ENCODE measurements around the gene EGLN2. TPM values are rescaled to one million over a fixed set of nuclear protein-coding genes. Genes with fewer than 3 reads are reported as not detected.
"Not testable (repeated sequence)": the region's sequence is repeated elsewhere in the genome, so short reads cannot be mapped to it uniquely, and the experiment has no call there.

The EGLN2 gene
- total RNA-seq, 2 experiments from 2014 or later, result 85.6 to 86.6 TPM

DNA sequence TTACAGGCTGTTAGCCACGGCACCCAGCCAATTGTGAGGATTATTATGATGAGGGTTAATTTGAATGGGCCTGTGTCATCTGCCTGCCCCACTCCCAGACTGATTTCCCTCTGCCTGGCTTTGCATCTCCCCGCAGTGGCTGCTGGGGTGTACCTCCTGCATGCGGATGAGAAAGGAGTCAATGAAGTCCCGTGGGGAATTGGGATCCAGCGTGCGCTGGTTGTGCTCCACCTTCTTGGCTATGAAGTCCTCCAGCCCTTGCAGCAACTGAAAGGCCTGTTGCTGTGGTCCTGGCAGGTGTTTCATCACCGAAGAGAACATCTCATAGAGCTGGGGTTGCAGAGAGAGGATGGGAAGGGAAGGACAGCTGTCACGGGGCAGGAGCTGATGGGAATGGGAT is 47.7 kb downstream of the EGLN2 start:
- POLR2A ChIA-PET; H3K36me3 Mint-ChIP-seq (ENCODE audit: low read depth); ATAC-seq; H3K27ac Mint-ChIP-seq; DNase-seq; H3K9me3 Mint-ChIP-seq (ENCODE audit: low read depth); CTCF ChIA-PET; H3K4me3 Mint-ChIP-seq: not testable (repeated sequence)
- H3K4me1 Mint-ChIP-seq, result peaks cover 31% of the 10 kb centered on the region
- intact Hi-C loops (cut with DNase I, micrococcal nuclease), result loop anchor here (10.0 kb wide), 1 partner anchor 298 kb away; no protein-coding TSS in a partner anchor
- H3K27me3 Mint-ChIP-seq, result peaks cover 37% of the 10 kb centered on the region

GRCh38 chr19:40850277-40850676 is 51.3 kb downstream of the EGLN2 start, which contains the start of gene CYP2A6:
Gene CYP2A6, minus strand, starts transcription at chr19:40850447. Its CDS starts 21 bp downstream, at chr19:40850426.
- DNase-seq; H3K27ac Mint-ChIP-seq; CTCF ChIA-PET; H3K4me3 Mint-ChIP-seq; intact Hi-C loops (cut with DNase I, micrococcal nuclease); H3K9me3 Mint-ChIP-seq (ENCODE audit: low read depth); H3K36me3 Mint-ChIP-seq (ENCODE audit: low read depth); ATAC-seq; POLR2A ChIA-PET: not testable (repeated sequence)
- H3K4me1 Mint-ChIP-seq, result peaks cover 15% of the 10 kb centered on the region
- H3K27me3 Mint-ChIP-seq, result peaks cover 36% of the 10 kb centered on the region

- CTCF ChIA-PET; H3K27ac Mint-ChIP-seq; intact Hi-C loops (cut with DNase I, micrococcal nuclease); H3K9me3 Mint-ChIP-seq (ENCODE audit: low read depth); ATAC-seq; H3K36me3 Mint-ChIP-seq (ENCODE audit: low read depth); DNase-seq; POLR2A ChIA-PET; H3K4me3 Mint-ChIP-seq: not testable (repeated sequence)
- H3K4me1 Mint-ChIP-seq, result peaks cover 13% of the 10 kb centered on the region
- peaks cover 28% of the 10 kb centered on the region for H3K27me3 Mint-ChIP-seq
These were observed 53.6 kb downstream of the EGLN2 start for GRCh38 chr19:40852467-40853152.

Other genes with a start within 250 kb of the EGLN2 start
- 100 to 1,000 TPM; 100 to 155 TPM for gene SHKBP1, start 222.3 kb upstream of the EGLN2 start, total RNA-seq
- 100 to 1,000 TPM; 142 to 145 TPM for gene LTBP4, start 197.8 kb upstream of the EGLN2 start, total RNA-seq
- gene NUMBL, start 108.5 kb upstream of the EGLN2 start, total RNA-seq, result 10 to 100 TPM; 11.6 to 18.0 TPM
- 10 to 100 TPM; 21.2 to 29.9 TPM for gene COQ8B, start 82.3 kb upstream of the EGLN2 start, total RNA-seq
- gene ITPKC, start 82.1 kb upstream of the EGLN2 start, total RNA-seq, result 1 to 10 TPM; 4.6 to 5.6 TPM
- gene ACTMAP, start 48.7 kb upstream of the EGLN2 start, total RNA-seq, result 10 to 100 TPM; 15.0 to 18.0 TPM
- gene SNRPA, start 48.0 kb upstream of the EGLN2 start, total RNA-seq, result 100 to 1,000 TPM; 245 to 465 TPM
- gene MIA, start 23.7 kb upstream of the EGLN2 start, total RNA-seq, result under 1 TPM in 1 of 2 experiments, not detected in 1; 0.57 TPM
- 10 to 100 TPM; 26.4 to 33.7 TPM for gene RAB4B, start 20.9 kb upstream of the EGLN2 start, total RNA-seq
- gene CYP2A6, start 51.3 kb downstream of the EGLN2 start, total RNA-seq, result not detected
- not detected for gene CYP2A7, start 83.0 kb downstream of the EGLN2 start, total RNA-seq
- not detected for gene CYP2B6, start 192.1 kb downstream of the EGLN2 start, total RNA-seq

Measured in activated CD4-positive, alpha-beta T cell treated with anti-CD3 and anti-CD28 coated beads for 36 hours (primary cell).